GM12891 (cell line): Measurements from ENCODE around the gene RBP3.

ENCODE experiments used
- DNase-seq: peaks from one replicate; pipeline ENCODE4 v3.0.0; 2011; ENCODE audit warnings: low spot score; ENCODE audit not compliant: insufficient read length
- FAIRE-seq: peaks from 2 replicates; lab custom pipeline; 2011; peaks lifted over from hg19 to GRCh38; lab: Jason Lieb, UNC
- PAX5 ChIP-seq: IDR thresholded peaks from 2 replicates; pipeline ENCODE4 v1.6.1; 2011; ENCODE audit warnings: low read length, moderate library complexity, mild to moderate bottlenecking; ENCODE audit not compliant: insufficient read depth, severe bottlenecking
- POLR2A ChIP-seq: IDR thresholded peaks from 2 replicates; pipeline ENCODE4 v1.6.1; 2011; ENCODE audit warnings: low read depth, low read length, control low read depth
- POLR2AphosphoS5 ChIP-seq: IDR thresholded peaks from 2 replicates; pipeline ENCODE4 v1.6.1; 2011; ENCODE audit warnings: low read depth, low read length, control low read depth
- POU2F2 ChIP-seq: IDR thresholded peaks from 2 replicates; pipeline ENCODE4 v1.6.1; 2011; ENCODE audit warnings: low read depth, mild to moderate bottlenecking, control low read depth, low read length, moderate library complexity
- SPI1 ChIP-seq: IDR thresholded peaks from 2 replicates; pipeline ENCODE4 v1.6.1; 2011; ENCODE audit warnings: low read depth, low read length, control low read depth
- TAF1 ChIP-seq: IDR thresholded peaks from 2 replicates; pipeline ENCODE4 v1.6.1; 2011; ENCODE audit warnings: low read depth, low read length, control low read depth

Gene RBP3

DNA sequence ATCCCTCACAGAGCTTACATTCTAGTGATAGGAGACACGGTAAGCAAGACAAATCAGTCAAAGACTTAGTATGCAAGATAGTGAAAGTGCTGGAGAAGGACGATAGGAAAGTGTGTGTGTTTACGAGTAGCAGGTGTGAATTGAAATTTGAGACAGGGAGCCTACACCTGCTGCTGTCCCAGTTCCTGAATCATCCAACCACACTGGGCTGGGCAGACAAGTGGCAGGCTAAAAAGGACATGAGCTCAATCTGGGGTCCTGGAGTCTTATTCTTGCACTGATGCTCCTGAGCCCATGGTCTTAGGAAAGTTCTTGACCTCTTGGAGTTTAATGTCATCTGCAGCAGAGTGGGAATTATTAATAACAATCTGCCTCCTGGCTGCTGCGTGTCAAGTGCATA lies 16.2 kb downstream of the RBP3 start:
- DNase-seq (no peak), FAIRE-seq (no peak)
- TF ChIP-seq TAF1 (no peak), POLR2A (no peak), POU2F2 (no peak), POLR2AphosphoS5 (no peak), SPI1 (no peak), PAX5 (no peak)

- FAIRE-seq (no peak), DNase-seq (no peak)
- TF ChIP-seq PAX5 = no peak
- no peak for TF ChIP-seq SPI1
- no peak for TF ChIP-seq TAF1
- no peak for TF ChIP-seq POU2F2
- no peak for TF ChIP-seq POLR2A
- TF ChIP-seq POLR2AphosphoS5 = no peak
Measured at GRCh38 chr10:47364911-47365310, 16.7 kb downstream of the RBP3 start.

- FAIRE-seq (no peak), DNase-seq (no peak)
- TF ChIP-seq POLR2AphosphoS5 = no peak
- no peak for TF ChIP-seq TAF1
- no peak for TF ChIP-seq POU2F2
- no peak for TF ChIP-seq PAX5
- no peak for TF ChIP-seq POLR2A
- no peak for TF ChIP-seq SPI1
Measured at GRCh38 chr10:47365431-47366180, 17.4 kb downstream of the RBP3 start.

- TF ChIP-seq POLR2AphosphoS5 = no peak
- no peak for TF ChIP-seq POLR2A
- TF ChIP-seq POU2F2 = no peak
- TF ChIP-seq PAX5 = no peak
- TF ChIP-seq TAF1 = no peak
- no peak for TF ChIP-seq SPI1
- no peak for FAIRE-seq
- DNase-seq = no peak
Measured at GRCh38 chr10:47366181-47366631, 18.0 kb downstream of the RBP3 start.

DNA sequence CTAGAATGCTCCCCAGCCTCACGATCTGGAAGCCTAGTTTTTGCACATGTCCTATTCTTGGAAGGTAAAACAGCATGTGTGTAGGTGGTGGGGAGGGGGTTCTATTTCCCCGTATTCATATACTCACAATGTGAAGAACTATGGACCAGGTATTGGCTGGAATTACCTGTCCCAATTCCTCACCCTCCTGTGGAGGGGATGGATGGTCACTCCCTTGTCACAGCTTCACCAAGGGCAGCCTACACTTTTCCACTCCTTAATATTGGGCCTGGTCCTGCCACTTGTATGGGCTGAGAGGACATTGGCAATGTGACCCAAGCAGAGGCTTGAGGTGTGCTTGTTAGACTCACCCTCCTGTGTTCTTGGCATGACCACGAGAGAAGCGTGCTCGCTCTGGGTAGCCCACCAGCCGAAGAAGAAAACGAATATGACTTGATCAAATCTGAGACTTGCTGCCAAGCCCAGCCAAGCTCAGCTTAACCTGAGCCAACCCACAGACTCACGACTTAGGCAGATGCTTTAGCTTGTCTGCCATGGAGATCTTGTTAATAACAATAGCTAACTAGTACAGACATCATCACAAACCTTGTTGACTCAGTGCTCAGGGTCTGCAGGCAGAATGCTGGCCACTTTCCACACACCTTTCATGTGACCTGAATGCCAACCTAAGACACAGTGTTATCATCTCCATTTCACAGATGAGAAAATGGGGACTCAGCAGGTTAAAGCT lies 18.7 kb downstream of the RBP3 start:
- FAIRE-seq = no peak
- no peak for TF ChIP-seq TAF1
- no peak for TF ChIP-seq SPI1
- no peak for TF ChIP-seq POU2F2
- TF ChIP-seq PAX5 = no peak
- TF ChIP-seq POLR2AphosphoS5 = no peak
- TF ChIP-seq POLR2A = no peak
- DNase-seq = no peak

DNA sequence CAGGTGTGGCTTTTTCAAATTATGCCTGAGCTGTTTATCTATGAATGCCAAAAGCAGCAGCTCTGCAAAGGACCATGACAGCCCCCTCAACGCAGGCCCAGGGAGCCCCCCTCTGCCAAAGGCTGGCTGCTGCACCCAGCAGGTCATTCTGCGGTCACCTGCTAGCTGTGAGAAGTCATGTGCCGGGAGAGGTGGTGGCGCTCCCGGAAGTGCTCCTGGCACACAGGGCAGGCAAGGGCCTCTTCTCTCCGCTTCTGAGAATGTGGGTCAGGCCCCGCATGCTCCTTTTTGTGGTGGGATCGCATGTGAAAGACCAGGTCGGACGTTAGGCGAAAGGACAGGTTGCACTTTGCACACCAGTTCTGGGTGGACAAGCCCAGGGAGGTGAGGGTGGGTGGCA lies 19.5 kb downstream of the RBP3 start:
- FAIRE-seq = no peak
- TF ChIP-seq TAF1 (no peak), POLR2AphosphoS5 (no peak), SPI1 (no peak), POU2F2 (no peak), PAX5 (no peak), POLR2A (no peak)
- DNase-seq = no peak

DNA sequence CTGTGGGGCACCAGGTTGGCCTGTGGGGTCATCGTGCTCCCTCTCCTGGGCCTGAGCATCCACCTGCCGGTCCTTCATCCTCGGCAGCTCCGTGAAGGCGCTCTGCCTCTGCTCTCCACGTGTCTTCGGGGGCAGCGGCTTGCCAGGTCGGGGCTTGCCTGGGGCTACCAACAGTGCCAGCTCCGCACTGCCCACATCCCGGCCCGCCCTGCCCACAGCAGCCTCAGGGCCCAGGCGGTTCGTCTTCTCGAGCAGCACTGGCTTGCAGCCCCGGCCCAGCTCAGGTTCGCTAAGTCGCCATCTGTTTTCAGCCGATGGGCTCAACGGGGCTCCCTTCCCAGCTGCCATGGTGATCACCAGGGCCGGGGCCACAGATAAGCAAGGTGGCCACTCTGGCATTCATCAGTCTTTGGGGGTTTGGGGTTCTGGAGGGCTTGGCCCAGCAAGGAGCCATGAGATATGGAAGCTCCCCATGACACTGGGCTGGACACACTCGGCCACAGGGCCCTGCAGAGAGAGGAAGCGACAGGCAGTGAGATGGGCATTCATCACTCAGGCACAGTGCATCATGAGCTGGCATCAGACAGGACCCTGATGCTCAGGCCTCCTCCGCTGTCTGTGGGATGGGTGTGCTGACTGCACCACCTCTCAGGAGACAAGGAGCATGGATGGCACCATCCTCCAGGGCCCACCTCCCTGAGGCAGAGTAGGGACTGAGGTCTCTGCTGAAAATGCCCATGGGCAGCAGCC lies 20.4 kb downstream of the RBP3 start:
- DNase-seq = no peak
- no peak for FAIRE-seq
- TF ChIP-seq TAF1 = no peak
- TF ChIP-seq PAX5 = no peak
- no peak for TF ChIP-seq POU2F2
- no peak for TF ChIP-seq POLR2AphosphoS5
- no peak for TF ChIP-seq POLR2A
- no peak for TF ChIP-seq SPI1

DNA sequence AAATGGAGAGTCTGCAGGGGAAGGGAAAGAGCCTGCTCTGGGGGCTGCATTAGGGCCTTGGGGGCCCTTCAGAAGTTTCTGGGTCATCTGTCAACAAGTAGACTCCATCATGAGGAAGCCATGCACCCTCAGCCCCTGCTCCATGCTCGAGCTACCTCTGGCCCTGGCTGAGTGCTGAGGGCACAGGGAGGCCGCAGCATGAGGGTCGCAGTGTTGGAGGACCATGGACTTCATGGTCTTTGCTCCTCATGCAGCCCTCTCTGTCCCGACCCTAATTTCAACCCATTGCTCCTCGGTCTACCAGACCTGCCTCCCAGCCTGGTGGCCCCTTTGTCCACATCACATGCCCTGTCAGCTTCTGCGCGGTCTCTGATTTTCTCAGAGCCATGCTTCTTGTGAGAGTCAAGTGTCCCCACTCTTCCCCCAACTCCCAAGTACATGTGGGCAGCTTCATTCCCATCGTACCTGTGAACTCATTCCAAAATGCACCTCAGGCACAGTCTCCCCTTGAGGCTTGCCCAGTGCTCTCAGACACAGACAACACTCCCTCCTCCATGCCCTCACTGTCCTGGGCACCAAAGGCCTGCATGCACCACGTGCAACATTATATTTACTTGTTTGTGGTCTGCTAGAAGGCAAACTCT lies 21.2 kb downstream of the RBP3 start:
- DNase-seq (no peak), FAIRE-seq (no peak)
- TF ChIP-seq POLR2AphosphoS5 = no peak
- TF ChIP-seq SPI1 = no peak
- no peak for TF ChIP-seq POLR2A
- TF ChIP-seq PAX5 = no peak
- TF ChIP-seq TAF1 = no peak
- TF ChIP-seq POU2F2 = no peak

DNA sequence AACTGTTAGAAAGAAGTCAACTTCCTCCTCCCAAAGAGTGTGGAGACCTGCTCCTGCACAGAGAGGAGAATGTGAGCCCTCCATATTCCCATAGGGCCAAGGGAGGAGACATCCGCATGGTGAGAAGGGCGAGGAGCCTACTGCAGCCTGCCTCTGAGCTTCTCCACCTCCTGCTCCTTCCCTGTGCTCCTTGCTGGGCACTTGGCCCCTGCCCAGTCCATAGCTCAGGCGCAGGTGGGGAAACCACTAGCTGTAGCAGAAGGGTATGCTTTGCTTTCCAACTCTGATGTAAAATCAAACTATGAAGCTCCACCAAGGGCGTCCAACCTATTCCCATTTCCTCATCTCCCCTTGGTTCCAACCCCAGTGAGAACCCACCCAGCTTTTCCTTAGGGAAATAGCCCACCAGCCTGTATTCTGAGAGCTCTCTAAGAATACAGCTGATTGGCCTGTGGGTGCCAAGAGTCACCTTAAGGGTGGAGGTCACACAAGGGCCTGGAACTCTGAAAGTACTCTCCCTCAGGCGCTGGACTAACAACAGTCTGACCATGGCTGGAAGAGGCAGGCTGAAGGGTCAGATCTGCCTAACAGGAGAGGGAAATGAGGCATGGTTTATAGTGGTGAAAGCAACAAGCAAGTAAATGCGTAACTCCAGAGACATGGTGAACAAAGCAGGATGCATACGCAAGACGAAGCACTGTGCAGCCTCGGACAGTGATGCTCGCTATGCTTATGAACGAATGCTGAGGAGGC lies 22.0 kb downstream of the RBP3 start:
- no peak for FAIRE-seq
- no peak for DNase-seq
- TF ChIP-seq TAF1 (no peak), POU2F2 (no peak), PAX5 (no peak), POLR2AphosphoS5 (no peak), SPI1 (no peak), POLR2A (no peak)
